ENCODE measurements around the gene GGPS1. TPM values are rescaled to one million over a fixed set of nuclear protein-coding genes. Genes with fewer than 3 reads are reported as not detected.

GGPS1 gene
- total RNA-seq (2014; rRNA removed; shearing (Covaris generic)) = 8.0 and 21.9 TPM in 2 replicates
- total RNA-seq (2022) = 27.3 and 30.8 TPM in 2 replicates
- percentile 67 among the genes with signal in this experiment for Bru-seq, nascent RNA
- percentile 82 among the genes with signal in this experiment for BruChase-seq, experiment 1, labeled RNA remaining after a 6-hour chase
- percentile 86 among the genes with signal in this experiment for BruChase-seq, experiment 2, labeled RNA remaining after a 2-hour chase
- long read RNA-seq, transcript GGPS1-201 (4 exons, 2,895 nt) = major isoform, 48 of 55 reads
- long read RNA-seq, partial matches to known transcripts = 0 of 55 reads
- long read RNA-seq, other reads (novel, unspliced or antisense) = 4 of 55 reads

GRCh38 chr1:235328271-235329138, at the start of gene GGPS1:
Gene GGPS1 (plus strand): TSS chr1:235328570. CDS start chr1:235335265, 6,695 bp downstream.
- no TSS peak for BruUV-seq (replicated peaks)
- peak; percentile 100 for DNase-seq (ENCODE audit: low spot score)
- H4K20me1 ChIP-seq (ENCODE audit: insufficient read depth, low read length) = peaks cover 28% of the 10 kb centered on the region; the same call in 1 of the 2 replicates
- peak within 1 kb of the TSS; percentile 91 for H3K27ac ChIP-seq (ENCODE audit: low read depth, low read length, poor library complexity, severe bottlenecking)
- H2AFZ ChIP-seq (ENCODE audit: low read length) = peak within 1 kb of the TSS; percentile 63
- H3K4me2 ChIP-seq (ENCODE audit: low read length) = peak within 1 kb of the TSS; percentile 92
- peak within 1 kb of the TSS; percentile 96 for H3K4me3 ChIP-seq (ENCODE audit: low read depth, low read length, poor library complexity, severe bottlenecking)
- intact Hi-C loops (cut with micrococcal nuclease; ENCODE audit: unreplicated experiment) = loop anchor here (1.0 to 5.0 kb wide), 7 partner anchors 75 to 954 kb away; partner anchors contain the start of genes B3GALNT2, ERO1B, RBM34 and TOMM20
- CTCF ChIA-PET (ENCODE audit: unreplicated experiment) = no interaction called here
- H3K36me3 ChIP-seq (ENCODE audit: insufficient read depth, low read length) = peaks cover 49% of the 10 kb centered on the region
- POLR2A ChIA-PET = interaction anchor here (0.8 to 1.1 kb wide), 3 partner anchors 14 to 70 kb away, joined by 3 to 5 read pairs (median 3); no protein-coding TSS in a partner anchor
- no peaks in the 10 kb centered on the region for H3K9me2 ChIP-seq (ENCODE audit: insufficient read depth, low read length)
- peaks cover 87% of the 10 kb centered on the region for H3K79me2 ChIP-seq (ENCODE audit: insufficient read depth, low read depth, low read length)
- H3K9me3 ChIP-seq (ENCODE audit: low read length) = no peaks in the 10 kb centered on the region
- peaks cover 44% of the 10 kb centered on the region for H3K4me1 ChIP-seq (ENCODE audit: insufficient read depth, low read length, poor library complexity, severe bottlenecking)
- TF ChIP-seq CTCF (conservative IDR thresholded peaks at IDR 0.05; ENCODE audit: low read length) (no peak), EZH2phosphoT487 (IDR thresholded peaks at IDR 0.05; ENCODE audit: borderline replicate concordance, low read depth, low read length) (no peak)

- CTCF ChIA-PET (ENCODE audit: unreplicated experiment) = no interaction called here
- H3K4me1 ChIP-seq (ENCODE audit: insufficient read depth, low read length, poor library complexity, severe bottlenecking) = peaks cover 22% of the 10 kb centered on the region
- H3K9me2 ChIP-seq (ENCODE audit: insufficient read depth, low read length) = no peaks in the 10 kb centered on the region
- no peaks in the 10 kb centered on the region for H3K9me3 ChIP-seq (ENCODE audit: low read length)
- POLR2A ChIA-PET = interaction anchor here (1.5 kb wide), 1 partner anchor 14 kb away, joined by 9 read pairs; no protein-coding TSS in a partner anchor
- H3K4me2 ChIP-seq (ENCODE audit: low read length) = no peak overlapping the region
- intact Hi-C loops (cut with micrococcal nuclease; ENCODE audit: unreplicated experiment) = no loop called here
- no peak overlapping the region for H3K27ac ChIP-seq (ENCODE audit: low read depth, low read length, poor library complexity, severe bottlenecking)
- DNase-seq (ENCODE audit: low spot score) = no peak
- H3K79me2 ChIP-seq (ENCODE audit: insufficient read depth, low read depth, low read length) = peaks cover 92% of the 10 kb centered on the region
- H4K20me1 ChIP-seq (ENCODE audit: insufficient read depth, low read length) = 0 out of 2 replicates have a peak, but pooled peaks cover 4% of the 10 kb centered on the region
- TF ChIP-seq EZH2phosphoT487 (IDR thresholded peaks at IDR 0.05; ENCODE audit: borderline replicate concordance, low read depth, low read length) = no peak
- TF ChIP-seq CTCF (conservative IDR thresholded peaks at IDR 0.05; ENCODE audit: low read length) = no peak
- H3K4me3 ChIP-seq (ENCODE audit: low read depth, low read length, poor library complexity, severe bottlenecking) = no peak overlapping the region
- no peaks in the 10 kb centered on the region for H3K36me3 ChIP-seq (ENCODE audit: insufficient read depth, low read length)
- no TSS peak for BruUV-seq (replicated peaks)
- no peak overlapping the region for H2AFZ ChIP-seq (ENCODE audit: low read length)
These were observed 49.5 kb upstream of the GGPS1 start for GRCh38 chr1:235278915-235279292.
